ENCODE measurements around the gene GNA12.
"Not testable (repeated sequence)": the region's sequence is repeated elsewhere in the genome, so short reads cannot be mapped to it uniquely, and the experiment has no call there.

GRCh38 chr7:2691932-2692439 lies 152.1 kb downstream of the GNA12 start:
- TF ChIP-seq POLR2A, CTCF (IDR thresholded peaks at IDR 0.05): not testable (repeated sequence)
